Transverse colon (tissue), 4 donors: Measurements from ENCODE around the gene FAM234A.

ENCODE experiments used
- EP300 ChIP-seq: sonication (generic); formaldehyde crosslinking; IDR thresholded peaks from one replicate; pipeline ENCODE4 v1.6.1; 2017; ENCODE audit warnings: antibody characterized with exemption, low read depth
- POLR2AphosphoS5 ChIP-seq, 3 donors: sonication (generic); formaldehyde crosslinking; IDR thresholded peaks; one replicate each; pipeline ENCODE4 v1.6.1; 2016; ENCODE audit warnings: antibody characterized with exemption in 3 of 3
- TF ChIP-seq, protein P1 (sequence below), 5 experiments: fragments of 200-600 bp in 3 of 5; fragments of 450-650 bp in 2 of 5; sonication (generic) in 3 of 5; IDR thresholded peaks; 1 replicate in 2 of 5; 2 replicates in 3 of 5; pipeline ENCODE4 v1.5.1; 2016 to 2017; ENCODE audit warnings: antibody characterized with exemption in 5 of 5, inconsistent platforms in 3 of 5, mild to moderate bottlenecking in 2 of 5, moderate library complexity in 1 of 5

DNA sequence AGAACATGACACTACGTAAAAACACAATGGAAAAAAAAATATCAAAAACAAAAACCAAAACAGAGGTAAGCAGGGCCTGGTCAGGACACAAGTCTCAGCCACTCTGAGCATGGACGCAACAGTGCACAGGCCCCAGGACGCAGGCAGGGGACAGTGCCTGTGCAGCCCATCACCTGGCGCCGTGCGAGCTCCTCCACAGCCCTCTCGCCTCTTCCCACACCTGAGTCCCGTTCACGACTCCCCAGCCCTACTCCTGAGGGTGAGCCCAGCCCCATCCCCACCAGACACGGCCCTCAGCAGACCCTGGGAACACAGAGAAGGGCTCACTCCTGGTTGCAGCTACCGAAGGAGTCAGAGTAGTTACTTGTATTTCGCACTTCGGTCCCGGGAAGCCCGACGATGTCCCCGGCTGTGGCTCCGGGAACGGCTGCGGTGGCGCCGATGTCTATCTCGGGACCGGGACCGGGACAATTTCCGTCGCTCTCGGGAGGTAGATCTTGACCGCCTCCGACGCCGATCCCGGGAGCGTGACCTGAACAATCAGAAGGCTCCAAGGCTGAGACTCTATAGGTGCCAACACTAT lies 44.9 kb upstream of the FAM234A start:
- TF ChIP-seq, protein P1, sequence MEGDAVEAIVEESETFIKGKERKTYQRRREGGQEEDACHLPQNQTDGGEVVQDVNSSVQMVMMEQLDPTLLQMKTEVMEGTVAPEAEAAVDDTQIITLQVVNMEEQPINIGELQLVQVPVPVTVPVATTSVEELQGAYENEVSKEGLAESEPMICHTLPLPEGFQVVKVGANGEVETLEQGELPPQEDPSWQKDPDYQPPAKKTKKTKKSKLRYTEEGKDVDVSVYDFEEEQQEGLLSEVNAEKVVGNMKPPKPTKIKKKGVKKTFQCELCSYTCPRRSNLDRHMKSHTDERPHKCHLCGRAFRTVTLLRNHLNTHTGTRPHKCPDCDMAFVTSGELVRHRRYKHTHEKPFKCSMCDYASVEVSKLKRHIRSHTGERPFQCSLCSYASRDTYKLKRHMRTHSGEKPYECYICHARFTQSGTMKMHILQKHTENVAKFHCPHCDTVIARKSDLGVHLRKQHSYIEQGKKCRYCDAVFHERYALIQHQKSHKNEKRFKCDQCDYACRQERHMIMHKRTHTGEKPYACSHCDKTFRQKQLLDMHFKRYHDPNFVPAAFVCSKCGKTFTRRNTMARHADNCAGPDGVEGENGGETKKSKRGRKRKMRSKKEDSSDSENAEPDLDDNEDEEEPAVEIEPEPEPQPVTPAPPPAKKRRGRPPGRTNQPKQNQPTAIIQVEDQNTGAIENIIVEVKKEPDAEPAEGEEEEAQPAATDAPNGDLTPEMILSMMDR (IDR thresholded peaks at IDR 0.05): no peak
- TF ChIP-seq EP300: no peak
- no peak for TF ChIP-seq POLR2AphosphoS5 (IDR thresholded peaks at IDR 0.05)
